ENCODE measurements around the gene DDX50.
"Not testable (repeated sequence)": the region's sequence is repeated elsewhere in the genome, so short reads cannot be mapped to it uniquely, and the experiment has no call there.

DDX50 gene

GRCh38 chr10:68975936-68976473, 74.9 kb downstream of the DDX50 start:
- in situ Hi-C loops (cut with HindIII; ENCODE audit: low sequenced_read_pairs), result not testable (repeated sequence)

- in situ Hi-C loops (cut with HindIII; ENCODE audit: low sequenced_read_pairs), result not testable (repeated sequence)
These were observed 78.6 kb downstream of the DDX50 start for GRCh38 chr10:68979738-68980137.

- in situ Hi-C loops (cut with HindIII; ENCODE audit: low sequenced_read_pairs), result no loop called here
These were observed 80.0 kb downstream of the DDX50 start for GRCh38 chr10:68981074-68981473.

DNA sequence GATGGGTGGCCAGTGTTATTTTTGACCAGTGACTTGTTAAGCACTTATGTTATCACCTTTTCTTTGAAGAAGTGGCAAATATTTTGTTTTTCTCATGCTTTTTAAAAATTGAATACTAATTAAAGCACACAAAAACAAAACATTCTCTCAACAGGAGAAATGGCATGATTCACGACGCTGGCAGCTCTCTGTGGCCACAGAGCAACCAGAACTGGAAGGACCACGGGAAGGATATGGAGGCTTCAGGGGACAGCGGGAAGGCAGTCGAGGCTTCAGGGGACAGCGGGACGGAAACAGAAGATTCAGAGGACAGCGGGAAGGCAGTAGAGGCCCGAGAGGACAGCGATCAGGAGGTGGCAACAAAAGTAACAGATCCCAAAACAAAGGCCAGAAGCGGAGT, 81.3 kb downstream of the DDX50 start:
- in situ Hi-C loops (cut with HindIII; ENCODE audit: low sequenced_read_pairs), result no loop called here

DNA sequence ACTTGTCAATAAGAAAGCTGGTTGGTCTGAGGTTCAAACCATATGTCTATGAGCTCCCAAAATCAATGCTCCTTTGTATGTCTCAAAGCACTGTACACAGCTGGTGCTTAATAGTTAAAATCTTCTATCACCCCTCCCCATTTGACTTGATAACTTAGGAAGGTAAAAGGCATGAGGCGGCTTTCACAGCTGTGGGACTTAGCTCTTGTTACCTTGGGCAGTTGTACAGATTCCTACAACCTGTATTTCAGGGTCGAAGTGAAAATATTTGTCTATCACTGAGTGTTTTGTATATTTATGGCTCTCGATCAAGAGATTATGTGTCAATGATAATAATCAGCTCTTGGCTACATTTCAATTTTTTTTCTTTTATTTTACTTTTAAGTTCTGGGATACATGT, 86.5 kb downstream of the DDX50 start:
- in situ Hi-C loops (cut with HindIII; ENCODE audit: low sequenced_read_pairs), result no loop called here

DNA sequence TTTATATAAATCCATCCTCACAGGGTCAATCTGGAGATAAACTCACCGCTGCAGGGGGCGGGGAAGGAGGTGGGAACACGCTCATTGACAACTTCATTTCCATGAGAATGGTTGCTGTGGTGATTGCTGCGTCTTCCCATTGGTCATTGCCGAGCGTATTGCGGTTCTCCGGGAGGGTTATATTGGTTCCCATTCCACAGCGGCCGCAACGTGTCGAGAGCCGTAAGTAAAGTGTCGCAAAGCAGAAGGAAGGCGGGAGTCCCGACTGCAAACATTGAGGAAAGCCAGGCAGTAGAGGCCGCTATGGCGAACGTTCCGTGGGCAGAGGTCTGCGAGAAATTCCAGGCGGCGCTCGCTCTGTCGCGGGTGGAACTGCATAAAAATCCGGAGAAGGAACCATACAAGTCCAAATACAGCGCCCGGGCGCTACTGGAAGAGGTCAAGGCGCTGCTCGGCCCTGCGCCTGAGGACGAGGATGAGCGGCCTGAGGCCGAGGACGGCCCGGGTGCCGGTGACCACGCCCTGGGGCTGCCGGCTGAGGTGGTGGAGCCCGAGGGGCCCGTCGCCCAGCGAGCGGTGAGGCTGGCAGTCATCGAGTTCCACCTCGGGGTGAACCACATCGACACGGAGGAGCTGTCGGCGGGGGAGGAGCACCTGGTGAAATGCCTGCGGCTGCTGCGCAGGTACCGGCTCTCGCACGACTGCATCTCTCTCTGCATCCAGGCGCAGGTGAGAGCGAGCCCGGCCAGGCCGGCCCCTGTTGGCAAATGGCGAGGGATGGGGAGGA, 87.6 kb downstream of the DDX50 start, which contains the start of gene KIFBP:
Gene KIFBP, plus strand, starts transcription at position 274 of the 787 bp plus-strand sequence. Its CDS starts 30 bp downstream, at position 304.
- in situ Hi-C loops (cut with HindIII; ENCODE audit: low sequenced_read_pairs), result no loop called here

DNA sequence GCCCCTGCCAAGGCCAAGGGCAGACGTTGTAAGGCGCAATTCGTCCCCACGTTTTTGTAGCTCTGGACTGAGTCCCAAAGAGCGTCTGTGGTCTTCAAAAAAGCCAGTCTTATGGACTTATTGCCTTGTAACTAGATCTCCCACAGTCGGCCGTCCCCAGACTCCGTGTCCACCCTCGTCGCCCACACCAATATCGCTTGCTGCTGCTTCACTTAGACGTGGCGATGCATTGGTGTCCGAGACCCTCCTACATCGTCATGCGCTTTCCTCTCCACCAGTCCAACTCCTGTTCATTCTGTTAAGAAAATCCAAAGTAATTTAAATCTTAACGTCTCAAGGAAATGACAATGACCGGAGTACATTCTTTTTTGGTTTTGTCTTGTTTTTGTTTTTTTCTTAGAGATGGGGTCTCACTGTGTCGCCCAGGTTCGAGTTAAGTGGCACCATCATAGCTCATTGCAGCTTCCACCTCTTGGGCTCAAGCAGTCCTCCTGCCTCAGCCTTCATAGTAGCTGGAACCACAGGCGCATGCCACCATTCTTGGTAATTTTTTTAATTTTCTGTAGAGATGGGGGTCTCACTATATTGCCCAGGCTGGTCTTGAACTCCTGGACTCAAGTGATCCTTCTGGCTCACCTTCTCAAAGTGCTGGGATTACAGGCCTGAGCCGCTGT, 88.3 kb downstream of the DDX50 start:
- in situ Hi-C loops (cut with HindIII; ENCODE audit: low sequenced_read_pairs), result no loop called here

DNA sequence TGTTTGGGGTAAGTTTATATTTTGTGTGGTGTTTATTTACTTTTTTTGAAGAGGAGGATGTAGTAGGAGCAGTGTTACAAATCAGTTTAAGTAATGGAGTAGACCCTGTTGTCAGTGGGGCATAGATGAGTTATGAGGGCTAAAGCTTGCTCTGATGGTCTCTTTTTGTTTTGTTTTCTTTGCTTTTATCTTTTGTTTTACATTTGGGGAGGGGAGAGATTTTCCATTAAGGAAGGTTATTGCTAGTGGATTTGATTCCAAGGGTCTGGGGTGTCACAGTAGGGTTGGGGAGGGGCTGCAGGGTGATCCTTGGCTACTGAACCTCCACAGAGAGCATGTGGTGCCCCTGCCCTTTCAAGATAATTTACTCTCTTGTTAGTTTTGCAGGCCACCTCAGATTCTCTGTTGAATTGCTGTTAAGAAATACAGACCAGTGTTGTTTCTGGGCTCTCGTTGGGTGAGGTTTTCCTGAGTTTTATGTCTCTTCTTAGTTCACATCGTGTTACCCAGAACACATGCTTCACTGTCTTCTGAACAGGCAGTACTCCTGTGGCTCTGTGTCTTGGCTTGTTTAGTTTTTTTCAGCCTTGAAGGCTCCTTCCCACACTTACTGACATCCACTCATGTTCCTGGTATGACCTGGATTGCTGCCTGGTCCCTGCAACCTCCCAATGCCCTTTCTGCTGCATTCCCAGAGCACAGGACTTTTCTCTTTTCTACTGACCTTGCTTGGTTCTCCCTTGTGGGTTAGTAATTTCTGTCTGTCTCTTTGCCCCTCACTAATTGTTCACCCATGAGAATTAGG, 91.7 kb downstream of the DDX50 start:
- in situ Hi-C loops (cut with HindIII; ENCODE audit: low sequenced_read_pairs), result no loop called here
